ENCODE results near the gene NAIF1.
"Not testable (repeated sequence)": the region's sequence is repeated elsewhere in the genome, so short reads cannot be mapped to it uniquely, and the experiment has no call there.

Gene NAIF1

GRCh38 chr9:128084746-128085145 is 17.6 kb upstream of the NAIF1 start:
- DNase-seq (ENCODE audit: low spot score): no peak

- DNase-seq (ENCODE audit: low spot score): no peak
These were observed 15.0 kb upstream of the NAIF1 start for GRCh38 chr9:128082151-128082550.

DNA sequence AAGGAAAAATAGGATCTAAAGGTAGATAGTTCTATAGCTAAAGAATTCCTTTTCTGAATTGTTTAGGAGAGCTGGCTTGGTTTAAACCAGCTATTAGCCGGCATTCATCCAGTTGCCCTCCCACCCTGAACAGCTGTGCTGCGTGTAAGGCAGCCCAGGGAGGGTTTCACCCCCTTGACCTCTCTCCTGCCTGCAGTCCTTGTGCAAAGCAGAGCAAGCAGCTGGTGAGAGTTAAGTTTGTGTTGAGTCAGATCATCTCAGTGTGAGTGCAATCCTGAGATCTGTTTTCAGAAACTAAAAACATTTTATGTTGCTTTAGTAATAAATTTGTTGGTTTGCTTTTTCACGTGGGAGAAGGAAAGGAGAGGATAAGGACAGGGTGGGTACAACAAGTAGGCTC is 13.9 kb upstream of the NAIF1 start:
- DNase-seq (ENCODE audit: low spot score): no peak

DNA sequence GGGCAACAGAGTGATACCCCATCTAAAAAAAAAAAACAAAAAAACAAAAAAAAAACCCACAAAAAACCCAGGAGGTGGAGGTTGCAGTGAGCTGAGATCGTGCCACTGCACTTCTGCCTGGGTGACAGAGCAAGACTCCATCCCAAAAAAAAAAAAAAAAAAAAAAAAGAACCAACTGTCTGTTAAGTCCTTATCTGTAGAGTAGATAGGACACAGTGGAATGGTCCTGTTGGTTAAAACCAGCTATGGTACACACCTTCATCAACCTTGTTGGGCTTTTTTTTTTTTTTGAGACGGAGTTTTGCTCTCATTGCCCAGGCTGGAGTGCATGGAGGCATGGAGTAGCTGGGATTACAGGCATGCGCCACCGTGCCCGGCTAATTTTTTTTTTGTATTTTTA is 13.1 kb upstream of the NAIF1 start:
- no peak for DNase-seq (ENCODE audit: low spot score)

DNA sequence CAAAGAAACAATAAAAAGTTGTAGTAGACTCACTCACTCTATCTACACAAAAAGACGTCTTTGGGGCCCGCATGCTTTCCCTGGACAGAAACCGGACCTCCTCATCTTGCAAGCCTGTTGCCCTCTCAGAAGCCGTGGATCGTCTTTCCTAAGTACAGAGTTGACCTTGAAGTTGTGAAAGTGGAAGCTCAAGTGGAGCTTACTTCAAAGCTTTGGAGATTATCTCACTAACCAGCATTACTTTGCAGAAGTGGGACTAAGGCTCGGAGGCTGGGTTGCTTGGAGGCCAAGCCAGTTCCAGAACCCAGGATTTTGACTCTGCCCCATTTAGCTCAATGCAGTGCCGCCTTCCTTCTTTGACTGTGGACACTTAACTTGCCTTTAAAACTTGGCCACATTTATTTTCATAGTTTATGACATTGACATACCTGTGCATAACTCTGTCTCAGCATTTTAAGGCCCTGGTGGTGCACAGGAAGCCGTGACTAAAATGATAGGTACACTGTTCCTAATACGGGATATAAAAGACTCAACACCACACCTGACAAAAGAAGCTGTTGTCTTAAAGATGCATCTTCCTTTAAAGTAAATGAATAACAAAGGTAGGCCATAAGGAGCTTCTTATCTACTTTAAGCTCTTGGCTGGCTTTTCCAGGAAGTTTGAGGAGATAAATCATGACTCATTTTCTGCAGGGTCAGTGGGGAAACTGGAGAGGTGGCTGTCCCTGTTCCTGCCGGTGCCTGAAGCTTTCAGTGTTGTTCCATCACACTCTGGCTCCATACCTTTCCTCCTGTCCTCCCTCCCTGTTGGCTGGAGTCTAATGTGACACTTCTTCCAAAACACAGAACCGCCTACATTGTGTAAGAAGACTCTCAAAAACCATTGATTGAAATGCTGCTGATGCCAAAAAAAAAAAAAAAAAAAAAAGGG is 11.6 kb upstream of the NAIF1 start:
- no peak for DNase-seq (ENCODE audit: low spot score)

GRCh38 chr9:128077847-128078503 is 10.9 kb upstream of the NAIF1 start:
- DNase-seq (ENCODE audit: low spot score): no peak

DNA sequence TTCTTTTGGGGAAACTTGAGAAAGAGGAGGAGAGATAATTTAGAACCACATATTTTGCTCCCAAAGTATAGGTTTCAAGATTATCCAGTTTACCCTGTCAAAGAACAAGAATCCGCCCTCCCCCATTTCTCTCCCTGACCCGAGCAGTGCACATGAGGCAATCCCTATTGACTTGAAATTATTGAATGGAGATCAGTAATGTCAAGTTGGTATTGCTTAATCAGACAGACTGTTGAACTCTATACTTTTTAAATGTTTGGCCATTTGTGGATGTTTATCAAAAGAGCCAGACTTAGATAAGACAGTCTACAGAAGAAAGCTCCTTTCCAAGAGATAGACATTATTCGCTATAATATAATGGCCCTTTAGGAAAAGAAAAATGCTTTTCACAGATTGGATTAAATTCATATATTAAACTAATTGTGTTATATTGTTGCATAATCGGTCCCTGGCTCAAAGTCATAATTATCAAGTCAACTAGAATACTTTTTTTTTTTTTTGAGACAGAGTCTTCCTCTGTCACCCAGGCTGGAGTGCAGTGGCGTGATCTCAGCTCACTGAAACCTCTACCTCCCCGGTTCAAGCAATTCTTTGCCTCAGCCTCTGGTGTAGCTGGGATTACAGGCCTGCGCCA is 6.2 kb upstream of the NAIF1 start:
- no peak for DNase-seq (ENCODE audit: low spot score)

GRCh38 chr9:128072144-128073021 is 5.3 kb upstream of the NAIF1 start:
- peak; percentile 71 for DNase-seq (ENCODE audit: low spot score)

DNA sequence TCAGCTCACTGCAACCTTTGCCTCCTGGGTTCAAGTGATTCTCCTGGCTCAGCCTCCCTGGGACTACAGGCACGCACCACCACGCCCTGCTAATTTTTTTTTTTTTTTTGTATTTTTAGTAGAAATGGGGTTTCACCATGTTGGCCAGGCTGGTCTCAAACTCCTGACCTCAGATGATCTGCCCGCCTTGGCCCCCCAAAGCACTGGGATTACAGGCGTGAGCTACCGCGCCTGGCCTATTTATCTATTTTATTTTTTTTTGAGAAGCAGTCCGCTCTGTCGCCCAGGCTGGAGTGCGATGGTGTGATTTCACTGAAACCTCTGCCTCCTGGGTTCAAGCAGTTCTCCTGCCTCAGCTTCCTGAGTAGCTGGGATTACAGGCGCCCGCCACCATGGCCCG is 4.4 kb upstream of the NAIF1 start:
- not testable (repeated sequence) for DNase-seq (ENCODE audit: low spot score)

GRCh38 chr9:128070874-128071273 is 3.8 kb upstream of the NAIF1 start:
- peak; percentile 67 for DNase-seq (ENCODE audit: low spot score)

- peak; percentile 34 for DNase-seq (ENCODE audit: low spot score)
These were observed 1.5 kb upstream of the NAIF1 start for GRCh38 chr9:128068386-128069205.

DNA sequence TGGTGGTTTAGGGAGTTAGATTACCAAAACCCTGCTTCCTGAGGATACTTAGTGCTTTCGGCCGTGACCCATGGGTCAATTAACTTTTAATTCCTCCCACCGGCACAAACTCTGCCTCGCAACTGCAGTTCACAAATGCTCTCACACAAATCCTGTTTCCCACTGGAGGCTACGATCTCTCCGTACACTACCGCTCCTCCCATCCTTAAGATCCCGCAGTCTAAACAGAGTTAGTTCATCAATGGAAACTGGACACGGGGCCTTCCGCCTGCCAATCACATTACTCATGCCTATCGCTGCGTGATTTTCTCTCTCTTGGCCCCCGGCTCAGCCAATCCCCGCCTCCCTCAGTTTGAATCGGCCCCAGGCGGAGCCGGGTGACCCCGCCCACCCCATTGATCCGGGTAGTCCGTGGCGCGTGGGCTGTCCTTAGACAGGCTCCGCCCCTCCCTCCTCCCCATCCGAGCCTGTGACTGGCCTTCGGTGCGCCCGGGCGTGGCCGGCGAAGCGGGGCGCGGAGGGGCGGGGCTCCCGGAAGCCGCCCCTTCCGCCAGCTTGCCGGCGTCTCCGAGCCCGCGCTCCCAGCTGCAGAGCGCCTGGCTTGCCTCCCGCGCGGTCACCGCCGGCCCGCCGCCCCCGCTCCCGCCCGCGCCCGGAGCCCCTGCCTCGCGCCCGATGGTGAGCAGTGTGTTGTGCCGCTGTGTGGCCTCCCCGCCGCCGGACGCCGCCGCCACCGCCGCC is 695 bp upstream of the NAIF1 start, which contains the start of gene SLC25A25:
TSS of gene SLC25A25 (plus strand) at position 588 of the 741 bp plus-strand sequence. CDS start at position 676, 88 bp downstream.
- peak; percentile 100 for DNase-seq (ENCODE audit: low spot score)

DNA sequence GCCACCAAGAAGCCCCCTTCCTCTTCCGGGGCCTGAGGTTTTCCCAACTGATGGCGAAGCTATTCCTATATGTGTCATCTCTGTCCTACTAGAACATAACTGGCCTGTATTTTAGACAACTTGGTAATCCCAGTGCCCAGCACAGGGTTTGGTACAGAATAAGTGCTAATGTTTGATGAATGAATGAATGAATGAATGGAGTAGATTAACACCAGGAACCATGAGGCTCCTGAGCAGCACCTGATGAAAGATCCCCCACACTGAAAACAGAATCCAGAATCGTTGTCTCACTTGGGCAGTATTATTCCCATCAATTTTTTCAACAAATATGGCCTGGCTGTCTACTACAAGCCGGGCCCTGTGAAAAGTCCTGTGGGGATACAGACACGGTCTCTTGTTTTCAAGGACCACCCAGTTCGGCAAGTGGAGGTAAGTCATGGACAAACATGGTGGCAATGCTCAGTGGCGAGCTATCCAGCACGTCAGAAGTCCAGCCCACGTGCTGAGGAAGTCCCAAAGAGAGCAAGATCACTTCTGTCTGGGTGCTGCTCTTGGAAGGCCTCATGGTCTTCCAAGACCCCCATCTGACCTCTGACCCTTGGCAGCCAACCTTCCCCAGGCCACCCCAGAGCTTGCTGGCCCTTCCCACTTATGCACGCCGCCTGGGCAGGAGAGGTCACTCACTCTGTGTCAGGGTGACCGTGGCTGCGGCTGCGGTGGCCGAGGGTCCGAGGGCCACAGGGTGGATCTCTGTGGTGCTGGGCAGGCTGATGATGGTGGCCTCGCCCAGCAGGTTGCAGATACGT is 1.0 kb downstream of the NAIF1 start:
- DNase-seq (ENCODE audit: low spot score): no peak

DNA sequence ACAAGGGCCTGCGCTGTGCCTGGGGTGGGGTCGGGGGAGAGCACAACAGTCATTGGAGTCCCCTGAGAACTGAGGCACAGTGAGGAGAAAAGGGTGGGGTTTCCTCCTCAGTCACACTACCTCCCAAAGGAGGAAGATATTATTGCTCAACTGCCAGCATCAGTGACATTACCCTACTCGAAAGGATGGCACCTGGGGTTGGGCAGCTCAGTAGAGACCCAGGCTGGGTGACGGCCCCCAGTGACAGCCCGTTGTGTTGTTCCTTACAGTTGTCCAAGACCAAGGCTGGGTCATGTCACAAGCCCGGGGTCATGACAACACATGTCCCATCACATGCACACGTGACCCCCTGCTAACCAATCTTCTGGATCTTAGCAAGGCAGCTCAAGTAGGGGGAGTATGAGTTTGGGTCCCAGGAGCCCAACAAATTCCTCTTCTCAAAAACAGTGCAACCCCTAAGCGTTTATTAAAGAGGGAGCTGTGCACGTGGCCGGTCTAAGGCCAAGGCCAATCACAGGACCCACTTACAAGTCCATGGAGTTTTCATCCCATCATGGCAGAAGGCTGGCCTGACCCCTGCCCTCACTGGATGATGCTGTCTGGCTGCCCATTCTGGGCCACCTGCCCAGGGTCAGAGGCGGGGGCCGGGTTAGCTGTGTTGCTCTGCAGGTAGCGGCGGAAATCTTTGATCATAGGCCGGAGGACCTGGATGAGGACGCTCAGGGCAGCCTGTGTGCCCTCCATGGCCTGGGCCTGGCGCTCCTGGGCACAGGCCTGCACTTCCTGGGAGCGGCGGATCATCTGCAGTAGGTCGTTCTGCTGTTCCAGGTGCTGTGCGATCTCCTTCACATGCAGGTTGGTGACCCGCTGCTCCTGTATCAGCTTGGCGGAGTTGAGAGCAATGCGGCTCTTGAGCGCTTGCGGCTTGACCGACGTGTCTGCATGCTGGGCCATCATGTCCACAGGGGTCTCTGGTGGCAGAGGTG is 4.0 kb downstream of the NAIF1 start:
- no peak for DNase-seq (ENCODE audit: low spot score)

GRCh38 chr9:128062279-128062678 is 4.8 kb downstream of the NAIF1 start:
- DNase-seq (ENCODE audit: low spot score): no peak

DNA sequence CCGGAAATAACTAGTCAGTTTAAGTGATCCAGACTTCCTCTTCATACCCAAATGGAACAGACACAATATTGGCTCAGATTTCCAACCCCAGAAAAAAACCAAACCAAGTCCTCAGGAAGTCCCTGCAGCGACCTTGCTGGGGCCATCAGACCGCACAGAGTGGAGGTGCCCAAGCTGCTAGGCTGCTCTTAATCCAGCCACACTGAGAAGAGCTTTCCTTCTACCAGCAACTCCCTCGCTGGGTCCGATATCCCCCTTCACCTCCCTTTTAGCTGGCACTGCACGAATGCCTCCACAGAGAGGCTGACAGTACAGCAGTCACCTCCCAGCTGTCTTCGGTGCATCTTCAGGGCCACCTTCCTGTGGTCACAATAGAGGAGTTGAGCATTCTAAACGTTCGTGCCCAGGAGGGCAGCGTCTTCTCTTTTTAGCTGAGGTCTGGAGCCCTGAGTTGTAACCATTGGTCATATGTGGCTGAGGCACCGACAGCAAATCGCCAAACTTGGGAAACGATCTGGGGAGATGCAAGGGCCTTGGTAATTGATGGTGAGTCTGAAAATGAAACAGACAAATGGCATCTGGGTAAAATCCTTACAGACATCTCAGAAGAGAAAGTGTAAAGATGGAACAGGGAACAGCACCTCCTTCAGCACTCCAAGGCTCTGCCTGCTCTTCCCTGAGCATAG is 5.7 kb downstream of the NAIF1 start:
- DNase-seq (ENCODE audit: low spot score): no peak

GRCh38 chr9:128059365-128059983 is 7.6 kb downstream of the NAIF1 start:
- DNase-seq (ENCODE audit: low spot score): no peak

Measured in Ammon's horn (tissue), 1 donor.